GM18508 (cell line): ENCODE data around the gene GLI3.
A peak's percentile ranks its signal among the peaks of the same experiment; 100 is the strongest.

Experiments used
- ATAC-seq: cut with Tn5 transposase; IDR thresholded peaks from one replicate; pipeline ENCODE4 v1.9.1; 2021; ENCODE audit warnings: moderate number of reproducible peaks; ENCODE audit not compliant: insufficient read depth, unreplicated experiment

GLI3 gene

GRCh38 chr7:42236976-42237810 is at the start of gene GLI3:
GLI3 (minus strand) TSS chr7:42237209; CDS start chr7:42223253, 13,956 bp downstream.
- peak; percentile 68 for ATAC-seq

DNA sequence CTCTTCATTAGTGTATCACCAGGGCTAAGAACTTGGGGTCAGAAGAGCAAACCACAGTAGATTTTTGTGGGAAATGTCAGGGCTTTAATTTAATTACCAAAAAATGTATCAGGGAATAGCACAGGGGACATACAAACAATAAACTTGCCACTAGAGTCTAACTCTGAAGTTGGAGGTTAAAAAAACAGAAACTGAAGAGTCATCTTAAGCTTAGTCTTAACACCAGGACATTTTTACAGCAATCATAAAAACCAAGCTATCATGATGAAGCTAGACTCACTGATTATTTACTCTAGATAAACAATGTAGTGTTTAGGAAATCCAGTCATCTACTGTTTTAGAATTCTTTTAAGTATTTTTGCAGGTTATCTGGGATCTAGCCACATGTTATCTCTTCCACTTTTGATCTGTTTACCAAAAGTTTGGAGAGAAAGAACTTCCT is 48.4 kb upstream of the GLI3 start:
- ATAC-seq = no peak

GRCh38 chr7:42283553-42283952 is 46.5 kb upstream of the GLI3 start:
- no peak for ATAC-seq

DNA sequence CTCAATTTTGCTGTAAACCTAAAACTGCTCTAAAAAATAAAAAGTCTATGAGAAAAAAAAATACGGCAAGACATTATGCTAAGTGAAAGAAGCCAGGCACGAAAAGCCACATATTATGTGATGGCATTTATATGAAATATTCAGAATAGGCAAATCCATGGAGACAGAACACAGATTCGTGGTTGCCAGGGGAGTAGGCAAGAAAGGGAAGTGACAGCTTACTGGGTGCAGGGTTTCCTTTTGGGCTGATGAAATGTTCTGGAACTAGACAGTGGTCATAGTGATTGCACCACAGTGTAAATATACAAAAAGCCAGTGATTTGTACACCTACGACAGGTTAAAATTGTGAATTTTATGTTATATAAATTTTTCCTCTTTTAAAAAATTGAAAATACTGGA is 41.3 kb upstream of the GLI3 start:
- ATAC-seq = no peak

DNA sequence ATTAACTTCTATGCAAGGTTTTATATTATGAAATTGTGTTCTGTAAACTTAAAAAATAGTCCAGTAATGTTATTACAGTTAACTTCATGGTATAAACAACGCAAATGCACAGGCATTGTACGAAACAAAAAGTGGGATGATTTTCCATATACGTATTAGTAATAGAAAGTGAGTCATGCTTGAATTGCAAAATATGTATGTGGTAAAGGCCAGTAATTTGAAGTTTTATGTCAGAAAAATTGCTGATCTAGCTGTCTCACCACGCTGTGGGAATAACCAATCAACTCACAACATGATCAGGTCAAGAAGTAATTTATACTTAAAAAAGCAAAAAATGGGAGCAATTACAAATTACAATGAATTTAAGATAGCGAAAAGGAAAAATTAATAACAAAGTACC is 37.0 kb upstream of the GLI3 start:
- no peak for ATAC-seq

GRCh38 chr7:42272793-42273665 is 36.0 kb upstream of the GLI3 start:
- no peak for ATAC-seq

GRCh38 chr7:42269161-42269560 is 32.2 kb upstream of the GLI3 start:
- ATAC-seq = no peak

GRCh38 chr7:42264702-42265101 is 27.7 kb upstream of the GLI3 start:
- no peak for ATAC-seq

DNA sequence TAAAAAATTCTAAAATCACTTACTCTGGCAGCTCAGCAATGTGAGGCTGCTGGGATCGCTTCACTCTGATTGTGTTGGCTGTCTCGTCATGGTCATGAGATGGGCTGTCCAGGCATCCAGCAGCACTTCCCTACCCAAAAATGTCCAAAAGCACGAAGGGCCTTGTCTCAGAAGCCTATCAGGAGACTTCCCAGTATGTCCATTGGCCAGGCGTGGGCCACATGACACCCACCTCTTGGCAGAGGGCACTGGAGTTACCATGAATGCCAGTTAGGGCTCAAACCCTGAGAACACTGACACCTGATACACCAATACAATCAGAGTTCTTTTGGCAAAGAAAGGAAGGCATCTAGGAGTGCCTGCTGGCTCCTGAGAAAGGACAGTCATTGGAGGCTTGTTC is 27.0 kb upstream of the GLI3 start:
- no peak for ATAC-seq

DNA sequence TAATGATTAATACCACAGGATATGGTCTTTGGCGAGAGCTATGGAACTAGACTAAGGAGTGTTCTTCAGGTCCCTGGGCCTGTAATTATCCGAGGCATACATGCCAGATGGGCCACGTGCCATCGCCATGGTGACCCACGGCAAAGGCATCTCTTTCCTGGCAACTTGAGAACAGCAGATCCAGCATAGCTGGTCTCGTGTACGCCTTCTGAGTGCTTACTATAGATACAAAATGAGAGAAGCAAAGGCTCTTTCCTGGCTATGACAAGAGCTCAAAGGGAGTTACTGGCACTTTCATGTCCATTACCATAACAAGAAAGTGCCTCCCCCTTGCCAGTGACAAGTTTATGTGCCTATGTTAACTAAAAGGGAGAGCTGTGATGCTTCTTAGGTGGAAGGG is 26.0 kb upstream of the GLI3 start:
- no peak for ATAC-seq

DNA sequence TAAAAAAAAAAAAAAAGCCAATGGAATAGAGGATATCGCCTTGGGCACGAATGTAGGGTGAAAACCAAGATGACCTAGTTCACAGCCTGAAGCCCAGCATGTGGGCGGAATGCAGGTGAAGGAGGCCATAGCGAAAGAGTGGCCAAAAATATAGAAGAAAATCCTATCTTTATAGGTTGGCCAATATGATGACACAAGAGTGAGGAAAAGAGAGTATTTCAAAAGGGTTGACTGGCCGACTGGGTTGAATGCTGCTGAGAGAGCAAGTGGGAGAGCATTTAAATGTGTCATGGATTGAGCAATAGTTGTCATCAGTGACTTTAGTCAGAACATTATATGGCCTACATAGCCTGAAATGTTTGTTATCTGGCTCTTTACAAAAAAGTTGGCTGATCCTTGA is 17.2 kb upstream of the GLI3 start:
- no peak for ATAC-seq

DNA sequence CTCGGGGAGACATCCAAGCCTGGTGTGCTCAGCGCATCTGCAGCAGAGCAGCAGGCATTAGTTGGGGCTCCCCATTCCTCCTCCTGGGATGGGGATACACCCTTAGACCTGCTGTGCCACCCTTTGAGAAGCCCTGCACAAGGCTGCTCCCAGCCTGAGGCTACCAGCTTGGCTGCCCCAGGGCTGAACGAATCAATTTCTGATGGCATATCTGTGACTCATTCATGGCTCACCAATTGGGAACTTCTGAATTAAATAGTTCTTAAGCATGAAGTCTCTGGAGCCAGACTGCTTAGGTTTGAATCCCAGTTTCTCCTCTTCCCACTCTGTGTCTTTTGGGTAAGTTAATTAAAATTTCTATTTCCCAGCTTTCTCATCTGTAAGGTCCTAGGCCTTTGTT is 16.3 kb upstream of the GLI3 start:
- no peak for ATAC-seq

- ATAC-seq = no peak
Observed at GRCh38 chr7:42250411-42250810, 13.4 kb upstream of the GLI3 start.

GRCh38 chr7:42248579-42248978 is 11.6 kb upstream of the GLI3 start:
- no peak for ATAC-seq

DNA sequence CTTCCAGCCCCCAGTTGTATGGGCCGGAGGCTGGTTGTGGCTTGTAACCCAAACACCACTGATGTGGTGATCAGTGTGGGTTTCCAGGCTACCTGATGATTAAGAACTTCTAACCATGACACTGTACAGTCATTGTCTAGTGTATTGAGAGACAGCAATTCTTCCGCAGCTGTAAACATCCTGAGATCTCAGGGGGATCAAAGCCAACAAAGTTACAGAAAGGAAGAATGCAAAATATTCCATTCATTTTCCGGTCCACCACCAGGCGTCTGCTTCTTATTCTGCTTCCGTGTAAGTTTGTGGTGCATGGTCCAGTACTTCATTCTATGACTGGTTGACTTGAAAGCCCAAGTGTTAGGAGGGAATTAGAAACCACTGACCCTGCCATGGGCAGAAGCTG is 10.3 kb upstream of the GLI3 start:
- ATAC-seq = no peak

DNA sequence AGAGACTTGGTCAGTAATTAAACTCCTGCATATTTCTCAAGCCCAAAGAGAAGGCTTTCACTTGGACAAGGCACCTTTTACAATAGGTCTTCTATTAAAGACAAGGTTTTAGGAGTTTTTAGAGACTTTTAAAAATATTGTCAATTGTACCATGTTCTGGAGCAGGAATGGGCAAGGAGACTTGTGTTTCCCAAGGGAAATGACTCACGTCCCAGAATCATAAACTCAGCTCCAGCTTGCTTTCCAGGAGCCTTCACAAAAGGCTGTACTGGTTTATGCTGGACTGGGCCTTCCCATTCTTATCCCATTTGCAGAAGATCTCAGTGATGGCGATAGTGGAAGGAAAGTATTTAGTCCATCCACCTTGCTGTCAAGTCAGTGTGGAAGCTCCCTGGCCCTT is 7.8 kb upstream of the GLI3 start:
- ATAC-seq = no peak

DNA sequence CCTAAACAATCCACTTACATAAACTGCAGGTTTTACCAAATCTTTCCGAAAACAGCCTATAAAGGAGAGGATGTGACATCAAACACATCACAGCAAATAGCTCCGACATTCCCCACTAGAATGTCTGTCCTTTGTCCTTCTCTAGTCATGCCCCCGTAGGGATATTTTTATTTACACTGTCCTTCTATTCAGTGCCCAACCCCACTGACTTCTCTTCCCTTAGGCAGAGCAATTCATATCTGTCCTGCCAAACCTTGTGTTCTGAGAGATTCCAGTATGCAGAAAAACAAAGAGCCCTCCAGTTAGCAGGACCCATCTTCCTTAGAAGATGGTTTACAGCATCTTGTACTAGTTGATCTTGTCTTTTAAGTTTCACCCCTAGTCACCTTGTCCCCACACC is 5.4 kb upstream of the GLI3 start:
- no peak for ATAC-seq

GRCh38 chr7:42241424-42241823 is 4.4 kb upstream of the GLI3 start:
- ATAC-seq = no peak

GRCh38 chr7:42240416-42240815 is 3.4 kb upstream of the GLI3 start:
- no peak for ATAC-seq

- ATAC-seq = no peak
Observed at GRCh38 chr7:42238709-42239366, 1.8 kb upstream of the GLI3 start.
